Activated naive CD4-positive, alpha-beta T cell treated with anti-CD3 and anti-CD28 coated beads for 36 hours (primary cell): ENCODE data around the gene SULT1C2. TPM values are rescaled to one million over a fixed set of nuclear protein-coding genes. Genes with fewer than 3 reads are reported as not detected.
"Not testable (repeated sequence)": the region's sequence is repeated elsewhere in the genome, so short reads cannot be mapped to it uniquely, and the experiment has no call there.

Experiments used
- CTCF ChIA-PET: fragments of 350-600 bp; sonication (Branson Sonifier 250); formaldehyde crosslinking; loops from one replicate; lab custom pipeline; 2021; ENCODE audit warnings: antibody characterized with exemption; lab: Charles Lee
- DNase-seq: peaks from one replicate; pipeline ENCODE4 v3.0.0-alpha.2; 2020
- H3K27ac Mint-ChIP-seq: one replicate; pipeline ENCODE4 v1.8.0; 2021; ENCODE audit warnings: mild to moderate bottlenecking, mixed read lengths
- H3K27me3 Mint-ChIP-seq: one replicate; pipeline ENCODE4 v1.8.0; 2021; ENCODE audit warnings: low read depth, mixed read lengths
- H3K36me3 Mint-ChIP-seq: one replicate; pipeline ENCODE4 v1.8.0; 2021; ENCODE audit warnings: low read depth, mixed read lengths
- H3K4me1 Mint-ChIP-seq: one replicate; pipeline ENCODE4 v1.8.0; 2021; ENCODE audit warnings: low read depth, mixed read lengths
- H3K4me3 Mint-ChIP-seq: one replicate; pipeline ENCODE4 v1.8.0; 2021; ENCODE audit warnings: mild to moderate bottlenecking, moderate library complexity, mixed read lengths
- H3K9me3 Mint-ChIP-seq: one replicate; pipeline ENCODE4 v1.8.0; 2021; ENCODE audit warnings: mixed read lengths
- intact Hi-C: fragments of 100-400 bp; cut with micrococcal nuclease; formaldehyde crosslinking; loops from one replicate; pipeline ENCODE4 v1.15.1; 2023
- total RNA-seq, 2 experiments: library from RNA; stranded (reverse); gene quantifications; one replicate each; pipeline ENCODE4 v1.2.3, GENCODE V29; 2021

SULT1C2 gene
- total RNA-seq, 2 experiments from 2014 or later = not detected

DNA sequence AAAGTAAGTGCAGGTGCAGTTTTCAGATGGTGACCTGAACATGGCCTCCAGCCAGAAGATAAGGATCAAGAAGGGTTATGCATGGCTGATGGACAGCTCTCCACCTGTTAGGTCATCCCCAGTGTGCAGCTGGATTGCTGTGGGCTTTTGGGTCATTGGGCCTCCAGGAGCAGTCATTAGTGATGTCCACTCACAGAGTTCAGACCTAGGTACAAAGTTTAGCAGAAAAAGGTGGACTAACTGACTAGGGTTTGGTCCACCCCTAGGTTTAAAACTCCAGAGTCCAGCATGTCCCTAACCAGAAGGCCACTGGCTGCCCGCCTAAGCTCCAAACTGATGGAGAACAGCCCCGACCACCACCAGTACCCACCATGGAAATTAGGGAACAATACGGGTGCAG, 18.3 kb upstream of the SULT1C2 start:
- H3K4me3 Mint-ChIP-seq = no peak overlapping the region
- no peaks in the 10 kb centered on the region for H3K4me1 Mint-ChIP-seq
- H3K27me3 Mint-ChIP-seq = peaks cover 8% of the 10 kb centered on the region
- H3K36me3 Mint-ChIP-seq = no peaks in the 10 kb centered on the region
- DNase-seq = no peak
- no peaks in the 10 kb centered on the region for H3K9me3 Mint-ChIP-seq
- CTCF ChIA-PET = no interaction called here
- intact Hi-C loops = no loop called here
- H3K27ac Mint-ChIP-seq = no peak overlapping the region

DNA sequence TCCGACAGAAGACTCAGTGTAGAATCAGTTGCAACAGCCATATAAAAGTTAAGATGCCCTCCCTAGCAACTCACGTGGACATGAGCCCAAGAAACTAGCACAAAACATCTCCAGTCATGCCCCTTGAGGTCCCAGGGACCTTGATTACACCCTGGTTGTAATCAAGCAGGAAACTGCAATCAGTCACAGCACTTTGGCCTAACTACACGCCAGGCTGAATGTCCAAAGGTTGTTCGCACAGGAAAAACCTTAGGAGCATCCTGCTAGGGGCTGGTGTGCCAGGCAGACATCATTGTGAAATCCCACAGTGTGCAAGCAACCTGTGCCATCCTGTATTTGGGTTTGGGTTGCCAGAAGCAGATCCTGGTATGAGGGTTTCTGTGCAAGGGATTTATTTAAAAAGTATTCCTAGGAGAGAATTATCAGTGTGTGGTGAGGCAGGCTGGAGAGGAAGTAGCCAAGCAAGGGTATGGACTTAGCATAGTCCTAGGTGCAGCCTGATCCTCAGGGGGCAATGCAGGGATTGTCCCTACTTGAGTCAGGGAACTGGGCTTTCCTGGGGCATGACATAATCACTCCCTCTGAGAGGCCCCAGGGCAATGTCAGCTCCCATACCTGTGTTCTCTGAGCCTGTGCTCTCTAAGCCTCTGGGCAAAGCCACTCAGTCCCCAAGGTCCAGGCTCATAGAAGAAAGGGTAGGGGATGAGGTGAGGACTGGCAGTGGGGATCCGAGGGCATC, 17.8 kb upstream of the SULT1C2 start:
- peaks cover 8% of the 10 kb centered on the region for H3K27me3 Mint-ChIP-seq

DNA sequence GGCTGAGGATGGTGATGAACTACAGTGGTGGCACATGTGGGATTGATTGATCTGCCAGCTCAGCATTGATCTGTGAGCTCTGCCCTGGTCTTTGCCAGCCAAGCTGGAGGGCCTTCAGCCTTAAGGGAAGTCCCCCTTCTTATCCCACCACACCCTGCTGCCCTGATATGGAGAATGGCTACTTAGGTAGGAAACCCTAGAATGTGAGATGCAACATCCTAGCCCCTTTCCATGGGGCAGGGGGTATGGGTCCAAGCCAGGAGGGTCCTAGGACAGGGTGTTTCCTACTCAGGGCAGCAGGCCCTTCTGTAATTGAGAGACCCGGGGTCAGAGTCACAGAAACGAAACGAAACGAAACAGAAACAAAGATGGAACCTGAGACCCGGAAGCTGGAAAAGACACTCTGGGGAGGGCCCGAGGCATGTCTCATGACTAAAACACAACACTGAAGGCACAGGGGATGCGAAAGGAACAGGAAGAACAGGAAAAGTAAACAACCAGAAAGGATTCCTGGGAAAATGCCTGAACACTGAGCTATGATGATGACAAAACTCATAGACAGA, 16.9 kb upstream of the SULT1C2 start:
- H3K9me3 Mint-ChIP-seq = no peaks in the 10 kb centered on the region
- CTCF ChIA-PET = interaction anchor here (1.0 kb wide), 1 partner anchor 12 kb away, joined by 3 read pairs; no protein-coding TSS in a partner anchor

More for the DNA sequence above, 17.8 kb upstream of the SULT1C2 start:
- intact Hi-C loops = no loop called here
- no peaks in the 10 kb centered on the region for H3K4me1 Mint-ChIP-seq
- H3K9me3 Mint-ChIP-seq = no peaks in the 10 kb centered on the region
- no peak overlapping the region for H3K4me3 Mint-ChIP-seq
- DNase-seq = no peak
- CTCF ChIA-PET = no interaction called here
- H3K36me3 Mint-ChIP-seq = no peaks in the 10 kb centered on the region
- H3K27ac Mint-ChIP-seq = no peak overlapping the region

DNA sequence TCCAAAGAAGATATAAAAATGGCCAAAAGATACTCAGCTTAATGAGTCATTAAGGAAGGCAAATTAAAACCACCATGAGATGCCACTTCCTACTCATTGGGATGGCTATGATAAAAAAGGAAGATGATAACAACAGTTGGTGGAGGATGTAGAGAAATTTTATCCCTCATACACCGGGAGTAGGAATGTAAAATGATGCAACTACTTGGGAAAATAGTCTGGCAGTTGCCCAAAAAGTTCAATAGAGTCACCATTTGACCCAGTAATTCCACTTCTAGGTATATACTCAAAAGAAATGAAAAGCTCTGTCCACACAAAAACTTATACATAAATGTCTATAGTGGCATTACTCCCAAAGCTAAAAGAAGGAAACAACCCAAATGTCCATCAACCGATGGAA, 10.1 kb upstream of the SULT1C2 start:
- H3K4me3 Mint-ChIP-seq = no peak overlapping the region
- no peak overlapping the region for H3K27ac Mint-ChIP-seq
- CTCF ChIA-PET = interaction anchor here (0.6 kb wide), 1 partner anchor 1356 kb away, joined by 3 read pairs; no protein-coding TSS in a partner anchor
- H3K36me3 Mint-ChIP-seq = no peaks in the 10 kb centered on the region
- H3K27me3 Mint-ChIP-seq = peaks cover 8% of the 10 kb centered on the region
- peaks cover 3% of the 10 kb centered on the region for H3K9me3 Mint-ChIP-seq
- DNase-seq = no peak
- no peaks in the 10 kb centered on the region for H3K4me1 Mint-ChIP-seq
- intact Hi-C loops = no loop called here

More for the DNA sequence above, 16.9 kb upstream of the SULT1C2 start:
- no peak for DNase-seq
- Mint-ChIP-seq H3K27ac (no peak overlapping the region), H3K36me3 (no peaks in the 10 kb centered on the region), H3K4me1 (no peaks in the 10 kb centered on the region), H3K4me3 (no peak overlapping the region), H3K27me3 (peaks cover 5% of the 10 kb centered on the region)
- intact Hi-C loops = no loop called here

GRCh38 chr2:108279468-108279867, 9.2 kb upstream of the SULT1C2 start:
- DNase-seq = no peak
- peaks cover 3% of the 10 kb centered on the region for H3K9me3 Mint-ChIP-seq
- H3K4me3 Mint-ChIP-seq = no peak overlapping the region
- intact Hi-C loops = no loop called here
- H3K27ac Mint-ChIP-seq = no peak overlapping the region
- no peaks in the 10 kb centered on the region for H3K36me3 Mint-ChIP-seq
- CTCF ChIA-PET = no interaction called here
- no peaks in the 10 kb centered on the region for H3K4me1 Mint-ChIP-seq
- H3K27me3 Mint-ChIP-seq = peaks cover 6% of the 10 kb centered on the region

DNA sequence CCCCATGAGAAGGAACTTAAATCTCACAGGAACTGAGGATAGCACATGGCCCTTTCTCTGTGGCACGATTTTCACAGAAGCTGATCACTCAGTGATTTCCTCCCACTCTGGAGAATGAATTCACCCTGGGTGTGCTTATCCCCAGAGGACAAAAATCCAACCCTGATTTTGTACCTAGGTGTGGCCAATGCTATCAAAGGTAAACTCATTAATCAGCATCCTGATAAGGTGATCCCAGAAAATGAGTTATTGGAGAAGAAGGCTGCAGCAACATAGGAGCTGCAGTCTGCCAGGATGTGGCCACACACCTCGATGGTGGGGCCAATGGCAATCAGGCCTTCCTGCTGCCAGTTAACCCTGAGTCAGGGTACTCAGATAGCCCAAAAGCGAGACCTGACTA, 8.2 kb upstream of the SULT1C2 start:
- H3K9me3 Mint-ChIP-seq = peaks cover 3% of the 10 kb centered on the region
- CTCF ChIA-PET = no interaction called here
- no peak overlapping the region for H3K27ac Mint-ChIP-seq
- H3K27me3 Mint-ChIP-seq = peaks cover 9% of the 10 kb centered on the region
- no peak for DNase-seq
- intact Hi-C loops = no loop called here
- no peak overlapping the region for H3K4me3 Mint-ChIP-seq
- H3K4me1 Mint-ChIP-seq = no peaks in the 10 kb centered on the region
- H3K36me3 Mint-ChIP-seq = no peaks in the 10 kb centered on the region

GRCh38 chr2:108284566-108284965, 4.1 kb upstream of the SULT1C2 start:
- H3K4me3 Mint-ChIP-seq, DNase-seq, H3K36me3 Mint-ChIP-seq, intact Hi-C loops, CTCF ChIA-PET, H3K27ac Mint-ChIP-seq, H3K4me1 Mint-ChIP-seq, H3K9me3 Mint-ChIP-seq: not testable (repeated sequence)
- peaks cover 12% of the 10 kb centered on the region for H3K27me3 Mint-ChIP-seq

- H3K4me3 Mint-ChIP-seq = no peak overlapping the region
- peaks cover 14% of the 10 kb centered on the region for H3K27me3 Mint-ChIP-seq
- CTCF ChIA-PET = no interaction called here
- no peaks in the 10 kb centered on the region for H3K4me1 Mint-ChIP-seq
- H3K36me3 Mint-ChIP-seq = no peaks in the 10 kb centered on the region
- no peak for DNase-seq
- H3K9me3 Mint-ChIP-seq = peaks cover 3% of the 10 kb centered on the region
- H3K27ac Mint-ChIP-seq = no peak overlapping the region
- intact Hi-C loops = no loop called here
These were observed 3.1 kb upstream of the SULT1C2 start for GRCh38 chr2:108285616-108286015.

- H3K4me1 Mint-ChIP-seq = no peaks in the 10 kb centered on the region
- no peak for DNase-seq
- intact Hi-C loops = no loop called here
- H3K4me3 Mint-ChIP-seq = no peak overlapping the region
- H3K27ac Mint-ChIP-seq = no peak overlapping the region
- H3K27me3 Mint-ChIP-seq = peaks cover 17% of the 10 kb centered on the region
- peaks cover 3% of the 10 kb centered on the region for H3K9me3 Mint-ChIP-seq
- CTCF ChIA-PET = no interaction called here
- H3K36me3 Mint-ChIP-seq = no peaks in the 10 kb centered on the region
These were observed 1.5 kb upstream of the SULT1C2 start for GRCh38 chr2:108287169-108287568.

- intact Hi-C loops = no loop called here
- Mint-ChIP-seq H3K27me3 (peaks cover 6% of the 10 kb centered on the region), H3K9me3 (no peaks in the 10 kb centered on the region), H3K36me3 (no peaks in the 10 kb centered on the region), H3K4me3 (no peak overlapping the region), H3K27ac (no peak overlapping the region), H3K4me1 (no peaks in the 10 kb centered on the region)
- no peak for DNase-seq
- CTCF ChIA-PET = interaction anchor here (0.6 kb wide), 1 partner anchor 1822 kb away, joined by 3 read pairs; the partner anchor contains the start of gene MALL
These were observed 5.2 kb downstream of the SULT1C2 start for GRCh38 chr2:108293850-108294249.

- intact Hi-C loops = no loop called here
- CTCF ChIA-PET = no interaction called here
- H3K27me3 Mint-ChIP-seq = peaks cover 5% of the 10 kb centered on the region
- H3K36me3 Mint-ChIP-seq = no peaks in the 10 kb centered on the region
- no peak overlapping the region for H3K4me3 Mint-ChIP-seq
- no peaks in the 10 kb centered on the region for H3K4me1 Mint-ChIP-seq
- DNase-seq = no peak
- no peak overlapping the region for H3K27ac Mint-ChIP-seq
- no peaks in the 10 kb centered on the region for H3K9me3 Mint-ChIP-seq
These were observed 8.9 kb downstream of the SULT1C2 start for GRCh38 chr2:108297436-108298141.

DNA sequence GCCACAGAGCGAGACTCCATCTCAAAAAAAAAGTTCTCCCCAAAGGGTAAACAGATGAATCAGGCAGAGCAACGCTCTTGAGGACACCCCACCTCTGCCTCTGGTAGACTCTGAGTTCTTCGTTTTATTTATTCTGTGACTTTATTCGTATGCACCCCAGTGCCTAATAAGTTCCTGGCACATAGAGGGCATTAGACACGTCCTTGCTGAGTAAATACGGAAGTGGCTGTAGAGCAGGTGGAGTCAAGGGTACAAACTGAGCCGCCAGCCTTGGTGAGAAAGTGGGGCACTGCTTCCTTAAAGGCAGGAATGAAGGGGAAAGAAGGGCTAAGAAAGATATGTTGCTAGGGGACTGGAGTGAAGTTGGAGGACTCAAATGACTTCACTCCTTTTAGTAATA, 12.9 kb downstream of the SULT1C2 start:
- H3K4me1 Mint-ChIP-seq = no peaks in the 10 kb centered on the region
- H3K27ac Mint-ChIP-seq = no peak overlapping the region
- CTCF ChIA-PET = no interaction called here
- intact Hi-C loops = no loop called here
- no peaks in the 10 kb centered on the region for H3K36me3 Mint-ChIP-seq
- no peaks in the 10 kb centered on the region for H3K9me3 Mint-ChIP-seq
- no peak for DNase-seq
- no peak overlapping the region for H3K4me3 Mint-ChIP-seq
- H3K27me3 Mint-ChIP-seq = peaks cover 5% of the 10 kb centered on the region
